HFFc6 (cell line): ENCODE measurements around the gene WDR5B. TPM values are rescaled to one million over a fixed set of nuclear protein-coding genes. Genes with fewer than 3 reads are reported as not detected.

ENCODE experiments used
- DNase-seq: peaks from one replicate; pipeline ENCODE4 v3.0.0-alpha.2; 2018
- H3K27ac Mint-ChIP-seq: 2 replicates; pipeline ENCODE4 v1.8.0; 2020; ENCODE audit warnings: mild to moderate bottlenecking, mixed read lengths
- H3K27me3 Mint-ChIP-seq: 2 replicates; pipeline ENCODE4 v1.8.0; 2021; ENCODE audit warnings: mild to moderate bottlenecking, moderate library complexity, mixed read lengths; ENCODE audit not compliant: insufficient read depth
- H3K36me3 Mint-ChIP-seq: 2 replicates; pipeline ENCODE4 v1.8.0; 2021; ENCODE audit warnings: low read depth, mixed read lengths
- H3K4me1 Mint-ChIP-seq: 2 replicates; pipeline ENCODE4 v1.8.0; 2020; ENCODE audit warnings: low read depth, mixed read lengths
- H3K4me3 Mint-ChIP-seq: 2 replicates; pipeline ENCODE4 v1.8.0; 2020; ENCODE audit warnings: mild to moderate bottlenecking, moderate library complexity, mixed read lengths
- H3K9me3 Mint-ChIP-seq: 2 replicates; pipeline ENCODE4 v1.8.0; 2020; ENCODE audit warnings: mild to moderate bottlenecking, mixed read lengths
- total RNA-seq, 6 experiments: library from RNA; stranded (reverse); fragmentation: NEBNext Ultra II Directional; extraction: Animal tissue kit (Norgen Biotek cat#: 25700); gene quantifications; 2 replicates in 1 of 6; 3 replicates in 5 of 6; pipeline ENCODE4 v1.2.3, GENCODE V29; 2021
- TF ChIP-seq, protein P1 (sequence below): fragments of 200-600 bp; sonication (generic); IDR thresholded peaks from 2 replicates; pipeline ENCODE4 v1.5.0; 2021; ENCODE audit warnings: antibody characterized with exemption, mild to moderate bottlenecking

Gene WDR5B
- total RNA-seq, 6 experiments from 2014 or later: 4.6 to 5.8 (median 5.4) TPM

DNA sequence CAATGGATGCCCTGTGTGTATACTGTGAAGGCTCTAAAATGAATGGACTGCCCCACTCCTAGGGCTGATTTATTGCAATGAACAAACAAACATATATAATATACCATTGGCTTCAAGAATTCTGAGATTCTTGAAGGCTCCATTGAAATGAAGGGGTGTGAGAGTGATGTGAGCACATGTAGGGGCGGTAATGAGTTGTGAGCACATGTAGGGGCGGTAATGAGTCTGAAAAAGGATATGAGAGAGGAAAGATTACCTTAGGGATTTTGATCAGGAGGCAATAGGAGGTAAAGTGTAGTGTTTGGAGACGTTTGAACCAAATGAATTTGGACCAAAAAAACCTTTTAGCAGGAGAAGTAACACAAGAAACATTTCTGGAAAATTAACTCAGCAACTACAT is 28.2 kb downstream of the WDR5B start:
- Mint-ChIP-seq H3K4me3 (no peak overlapping the region), H3K9me3 (no peaks in the 10 kb centered on the region), H3K27me3 (no peaks in the 10 kb centered on the region), H3K4me1 (peaks cover 21% of the 10 kb centered on the region), H3K27ac (no peak overlapping the region), H3K36me3 (peaks cover 4% of the 10 kb centered on the region; the same call in 1 of the 2 replicates)
- TF ChIP-seq, protein P1, sequence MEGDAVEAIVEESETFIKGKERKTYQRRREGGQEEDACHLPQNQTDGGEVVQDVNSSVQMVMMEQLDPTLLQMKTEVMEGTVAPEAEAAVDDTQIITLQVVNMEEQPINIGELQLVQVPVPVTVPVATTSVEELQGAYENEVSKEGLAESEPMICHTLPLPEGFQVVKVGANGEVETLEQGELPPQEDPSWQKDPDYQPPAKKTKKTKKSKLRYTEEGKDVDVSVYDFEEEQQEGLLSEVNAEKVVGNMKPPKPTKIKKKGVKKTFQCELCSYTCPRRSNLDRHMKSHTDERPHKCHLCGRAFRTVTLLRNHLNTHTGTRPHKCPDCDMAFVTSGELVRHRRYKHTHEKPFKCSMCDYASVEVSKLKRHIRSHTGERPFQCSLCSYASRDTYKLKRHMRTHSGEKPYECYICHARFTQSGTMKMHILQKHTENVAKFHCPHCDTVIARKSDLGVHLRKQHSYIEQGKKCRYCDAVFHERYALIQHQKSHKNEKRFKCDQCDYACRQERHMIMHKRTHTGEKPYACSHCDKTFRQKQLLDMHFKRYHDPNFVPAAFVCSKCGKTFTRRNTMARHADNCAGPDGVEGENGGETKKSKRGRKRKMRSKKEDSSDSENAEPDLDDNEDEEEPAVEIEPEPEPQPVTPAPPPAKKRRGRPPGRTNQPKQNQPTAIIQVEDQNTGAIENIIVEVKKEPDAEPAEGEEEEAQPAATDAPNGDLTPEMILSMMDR: no peak
- DNase-seq: no peak

DNA sequence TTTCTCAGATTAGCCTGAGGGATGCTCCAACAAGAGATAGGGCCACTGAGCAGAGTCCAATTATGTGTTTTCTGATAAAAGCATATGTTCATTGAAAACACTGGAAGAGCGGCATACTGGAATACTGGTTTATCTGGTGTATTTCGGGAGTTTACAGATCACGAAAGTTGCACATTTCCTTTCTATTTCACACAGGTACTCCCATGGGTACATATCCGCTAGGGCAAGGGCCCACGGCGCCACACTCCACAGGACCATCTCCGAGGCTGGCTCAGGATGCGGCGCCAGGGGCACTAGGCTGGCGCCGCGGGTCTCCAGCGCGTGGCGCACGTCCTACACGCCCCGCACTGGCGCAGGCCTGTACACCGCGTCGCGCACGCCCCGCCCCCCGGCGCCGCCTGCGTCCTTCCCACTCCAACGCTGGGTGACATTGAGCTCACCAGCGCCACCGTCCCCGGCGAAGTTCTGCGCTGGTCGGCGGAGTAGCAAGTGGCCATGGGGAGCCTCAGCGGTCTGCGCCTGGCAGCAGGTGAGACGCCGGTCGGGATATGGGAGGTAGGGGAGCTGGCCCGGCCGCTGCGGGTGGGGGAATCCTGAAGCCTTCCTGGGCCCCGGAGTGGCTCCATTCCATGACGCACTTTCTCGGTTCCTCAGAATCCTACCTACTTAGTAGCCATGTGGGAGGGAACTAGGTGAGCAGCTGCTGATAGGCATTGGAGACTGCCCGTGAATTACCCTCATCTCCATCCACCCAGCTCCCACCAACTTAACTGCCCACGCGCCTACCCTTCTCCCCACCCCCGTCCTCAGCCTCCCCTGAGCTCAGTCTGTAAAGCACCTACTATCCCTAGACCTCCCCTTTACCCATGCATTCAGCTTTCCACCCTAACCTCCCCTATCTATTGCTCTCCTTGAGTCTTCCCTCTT is 31.8 kb downstream of the WDR5B start, which contains the start of gene FAM162A:
TSS of gene FAM162A (plus strand) at position 412 of the 927 bp plus-strand sequence. CDS start at position 496, 84 bp downstream.
- H3K4me1 Mint-ChIP-seq: peaks cover 33% of the 10 kb centered on the region
- TF ChIP-seq, protein P1: peak; percentile 78

GRCh38 chr3:122382888-122383666 is 32.8 kb downstream of the WDR5B start, which contains the start of gene MIX23:
Gene MIX23, minus strand, starts transcription at chr3:122383231. Its CDS starts 7 bp downstream, at chr3:122383224.
- H3K36me3 Mint-ChIP-seq: peaks cover 4% of the 10 kb centered on the region; the same call in 1 of the 2 replicates
- H3K27ac Mint-ChIP-seq: peak within 1 kb of the TSS; percentile 90
- DNase-seq: peak; percentile 79
- H3K9me3 Mint-ChIP-seq: no peaks in the 10 kb centered on the region
- H3K27me3 Mint-ChIP-seq: no peaks in the 10 kb centered on the region
- TF ChIP-seq, protein P1: no peak
- peak within 1 kb of the TSS; percentile 94 for H3K4me3 Mint-ChIP-seq
- H3K4me1 Mint-ChIP-seq: peaks cover 33% of the 10 kb centered on the region

More for the DNA sequence above, 31.8 kb downstream of the WDR5B start, which contains the start of gene FAM162A:
- H3K27ac Mint-ChIP-seq: peak within 1 kb of the TSS; percentile 90
- peak; percentile 78 for DNase-seq
- H3K36me3 Mint-ChIP-seq: peaks cover 4% of the 10 kb centered on the region; the same call in 1 of the 2 replicates
- no peaks in the 10 kb centered on the region for H3K9me3 Mint-ChIP-seq
- H3K4me3 Mint-ChIP-seq: peak within 1 kb of the TSS; percentile 94
- H3K27me3 Mint-ChIP-seq: no peaks in the 10 kb centered on the region

- peaks cover 13% of the 10 kb centered on the region; the same call in 1 of the 2 replicates for H3K4me1 Mint-ChIP-seq
Observed at GRCh38 chr3:122377975-122378374, 37.9 kb downstream of the WDR5B start.

GRCh38 chr3:122374034-122374433 is 41.8 kb downstream of the WDR5B start:
- H3K9me3 Mint-ChIP-seq: no peaks in the 10 kb centered on the region
- peaks cover 8% of the 10 kb centered on the region for H3K4me1 Mint-ChIP-seq
- DNase-seq: no peak
- no peaks in the 10 kb centered on the region for H3K27me3 Mint-ChIP-seq
- TF ChIP-seq, protein P1: no peak
- H3K36me3 Mint-ChIP-seq: peaks cover 15% of the 10 kb centered on the region; the same call in 1 of the 2 replicates
- H3K27ac Mint-ChIP-seq: no peak overlapping the region
- H3K4me3 Mint-ChIP-seq: no peak overlapping the region

More at GRCh38 chr3:122377975-122378374, 37.9 kb downstream of the WDR5B start:
- no peak overlapping the region for H3K4me3 Mint-ChIP-seq
- H3K27me3 Mint-ChIP-seq: no peaks in the 10 kb centered on the region
- TF ChIP-seq, protein P1: no peak
- no peaks in the 10 kb centered on the region for H3K9me3 Mint-ChIP-seq
- peaks cover 15% of the 10 kb centered on the region; the same call in 1 of the 2 replicates for H3K36me3 Mint-ChIP-seq
- H3K27ac Mint-ChIP-seq: no peak overlapping the region
- DNase-seq: no peak
